ENCODE data around the gene ANLN.
A peak's percentile ranks its signal among the peaks of the same experiment; 100 is the strongest.

ANLN gene, protein sequence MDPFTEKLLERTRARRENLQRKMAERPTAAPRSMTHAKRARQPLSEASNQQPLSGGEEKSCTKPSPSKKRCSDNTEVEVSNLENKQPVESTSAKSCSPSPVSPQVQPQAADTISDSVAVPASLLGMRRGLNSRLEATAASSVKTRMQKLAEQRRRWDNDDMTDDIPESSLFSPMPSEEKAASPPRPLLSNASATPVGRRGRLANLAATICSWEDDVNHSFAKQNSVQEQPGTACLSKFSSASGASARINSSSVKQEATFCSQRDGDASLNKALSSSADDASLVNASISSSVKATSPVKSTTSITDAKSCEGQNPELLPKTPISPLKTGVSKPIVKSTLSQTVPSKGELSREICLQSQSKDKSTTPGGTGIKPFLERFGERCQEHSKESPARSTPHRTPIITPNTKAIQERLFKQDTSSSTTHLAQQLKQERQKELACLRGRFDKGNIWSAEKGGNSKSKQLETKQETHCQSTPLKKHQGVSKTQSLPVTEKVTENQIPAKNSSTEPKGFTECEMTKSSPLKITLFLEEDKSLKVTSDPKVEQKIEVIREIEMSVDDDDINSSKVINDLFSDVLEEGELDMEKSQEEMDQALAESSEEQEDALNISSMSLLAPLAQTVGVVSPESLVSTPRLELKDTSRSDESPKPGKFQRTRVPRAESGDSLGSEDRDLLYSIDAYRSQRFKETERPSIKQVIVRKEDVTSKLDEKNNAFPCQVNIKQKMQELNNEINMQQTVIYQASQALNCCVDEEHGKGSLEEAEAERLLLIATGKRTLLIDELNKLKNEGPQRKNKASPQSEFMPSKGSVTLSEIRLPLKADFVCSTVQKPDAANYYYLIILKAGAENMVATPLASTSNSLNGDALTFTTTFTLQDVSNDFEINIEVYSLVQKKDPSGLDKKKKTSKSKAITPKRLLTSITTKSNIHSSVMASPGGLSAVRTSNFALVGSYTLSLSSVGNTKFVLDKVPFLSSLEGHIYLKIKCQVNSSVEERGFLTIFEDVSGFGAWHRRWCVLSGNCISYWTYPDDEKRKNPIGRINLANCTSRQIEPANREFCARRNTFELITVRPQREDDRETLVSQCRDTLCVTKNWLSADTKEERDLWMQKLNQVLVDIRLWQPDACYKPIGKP

GRCh38 chr7:36389371-36390198 is at the start of gene ANLN:
ANLN (plus strand) TSS chr7:36389862; CDS start chr7:36390027, 165 bp downstream.
- DNase-seq (ENCODE audit: low read depth) = peak; percentile 92

DNA sequence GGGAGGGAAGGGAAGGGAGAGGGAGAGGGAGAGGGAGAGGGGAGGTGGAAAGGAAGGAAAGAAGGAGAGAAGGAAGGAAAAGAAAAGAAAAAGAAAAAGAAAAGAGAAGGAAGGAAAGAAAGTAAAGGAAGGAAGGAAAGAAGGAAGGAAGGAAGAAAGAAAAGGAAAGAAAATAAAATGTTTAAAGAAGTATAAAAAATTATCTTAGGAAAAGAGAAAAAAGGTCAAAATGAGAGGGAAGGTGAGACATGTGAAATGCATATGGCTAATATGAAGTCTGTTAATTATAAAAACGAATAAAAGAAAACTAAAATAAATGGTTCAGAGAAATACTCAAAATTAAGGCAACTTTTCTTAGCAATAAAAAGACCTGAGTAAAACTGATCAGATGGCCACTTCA is 46.1 kb upstream of the ANLN start:
- no peak for DNase-seq (ENCODE audit: low read depth)

GRCh38 chr7:36344622-36345021 is 45.0 kb upstream of the ANLN start:
- DNase-seq (ENCODE audit: low read depth) = no peak

DNA sequence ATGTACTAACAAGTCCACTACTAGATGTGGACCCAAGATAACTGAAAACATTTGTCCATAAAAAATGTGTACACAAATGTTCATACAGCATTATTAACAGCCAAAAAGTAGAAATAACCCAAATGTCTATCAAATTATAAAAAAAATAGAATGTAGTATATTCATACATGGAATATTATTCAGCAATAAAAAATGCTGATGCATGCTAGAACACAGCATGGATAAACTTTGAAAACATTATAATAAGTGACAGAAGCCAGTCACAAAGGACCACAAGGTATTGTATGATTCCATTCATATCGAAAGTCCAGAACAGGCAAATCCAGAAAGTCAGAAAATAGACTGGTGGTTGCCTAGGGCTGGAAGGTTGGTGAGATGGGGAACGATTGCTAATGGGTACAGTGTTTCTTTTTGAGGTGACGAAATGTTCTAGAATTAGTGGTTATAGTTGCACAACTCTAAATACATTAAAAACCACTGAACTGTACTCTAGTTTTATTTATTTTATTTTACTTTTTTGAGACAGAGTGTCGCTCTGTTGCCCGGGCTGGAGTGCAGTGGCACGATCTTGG is 43.3 kb upstream of the ANLN start:
- DNase-seq (ENCODE audit: low read depth) = no peak

GRCh38 chr7:36348256-36348655 is 41.4 kb upstream of the ANLN start:
- peak; percentile 9 for DNase-seq (ENCODE audit: low read depth)

DNA sequence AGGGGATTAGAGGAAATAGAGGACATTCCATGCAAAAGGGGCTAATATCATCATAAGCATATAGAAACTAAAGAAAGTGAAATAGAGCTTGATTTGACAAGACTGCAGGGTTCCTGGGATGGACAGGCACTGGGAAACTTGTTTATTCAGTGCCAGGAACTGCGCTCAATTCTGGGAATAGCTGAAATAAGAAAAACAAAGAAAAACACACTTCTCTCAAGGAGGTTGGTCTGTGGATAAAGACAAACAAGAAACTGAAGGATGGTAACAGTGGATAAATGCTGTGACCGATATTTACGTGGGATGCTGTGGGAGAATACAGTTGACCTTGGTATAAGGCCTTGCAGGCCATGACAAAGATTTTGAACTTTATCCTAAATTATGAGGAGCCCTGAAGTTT is 40.9 kb upstream of the ANLN start:
- DNase-seq (ENCODE audit: low read depth) = no peak

DNA sequence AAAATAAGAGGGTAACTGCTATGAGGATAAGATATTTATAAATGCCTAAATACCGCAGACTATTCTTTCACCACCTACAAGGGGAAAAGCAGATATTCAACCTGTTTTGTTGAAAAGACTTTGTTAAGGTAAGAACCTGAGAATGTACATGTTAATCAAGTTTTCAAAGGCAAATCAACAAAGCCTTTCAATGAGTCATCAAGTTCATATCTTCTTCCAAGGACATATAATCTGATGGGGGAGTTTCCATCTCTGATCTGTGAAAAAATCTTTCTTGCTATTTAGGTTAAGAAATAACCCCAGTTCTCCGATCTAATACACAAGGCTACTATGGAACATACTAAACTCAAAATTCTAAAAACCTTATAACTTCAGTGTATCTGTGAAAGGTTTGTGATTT is 40.0 kb upstream of the ANLN start:
- no peak for DNase-seq (ENCODE audit: low read depth)

GRCh38 chr7:36355490-36355889 is 34.2 kb upstream of the ANLN start:
- DNase-seq (ENCODE audit: low read depth) = no peak

- DNase-seq (ENCODE audit: low read depth) = no peak
Measured at GRCh38 chr7:36357054-36357453, 32.6 kb upstream of the ANLN start.

DNA sequence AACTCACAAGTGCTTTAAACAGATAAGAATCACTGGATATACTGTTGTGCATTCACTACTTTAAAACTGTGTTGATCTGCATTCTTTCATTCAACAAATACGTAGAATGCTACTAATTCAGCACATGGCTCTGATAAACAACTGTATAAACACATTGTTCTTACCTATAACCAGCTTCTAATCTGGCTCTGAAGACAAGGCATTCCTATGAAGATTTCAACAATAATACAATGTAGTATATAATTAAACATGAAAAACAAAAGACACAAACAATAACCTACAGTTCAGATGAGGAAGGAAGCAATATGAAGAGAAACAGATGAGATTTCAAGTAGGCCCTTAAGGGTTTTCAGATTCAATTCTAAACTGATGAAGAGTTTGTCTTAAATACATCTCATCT is 31.1 kb upstream of the ANLN start:
- DNase-seq (ENCODE audit: low read depth) = no peak

DNA sequence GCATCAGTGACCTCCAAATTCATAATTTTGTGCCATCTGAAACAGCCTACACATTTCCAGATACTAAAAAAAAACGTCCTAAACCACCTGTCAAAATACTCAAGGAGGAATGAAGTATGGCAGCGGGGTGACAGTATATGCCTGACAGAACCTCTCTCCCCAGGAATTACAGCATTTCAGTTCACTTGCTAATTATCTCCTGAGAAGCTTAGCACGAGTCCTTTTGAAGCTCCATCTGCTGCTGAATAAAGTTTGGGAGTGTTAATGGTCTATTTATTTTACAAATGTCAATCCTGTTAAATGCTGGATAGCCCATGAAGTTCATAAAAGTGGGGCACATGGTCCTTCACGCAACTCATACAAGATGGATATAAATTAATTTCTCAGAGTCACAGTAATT is 29.4 kb upstream of the ANLN start:
- DNase-seq (ENCODE audit: low read depth) = no peak

DNA sequence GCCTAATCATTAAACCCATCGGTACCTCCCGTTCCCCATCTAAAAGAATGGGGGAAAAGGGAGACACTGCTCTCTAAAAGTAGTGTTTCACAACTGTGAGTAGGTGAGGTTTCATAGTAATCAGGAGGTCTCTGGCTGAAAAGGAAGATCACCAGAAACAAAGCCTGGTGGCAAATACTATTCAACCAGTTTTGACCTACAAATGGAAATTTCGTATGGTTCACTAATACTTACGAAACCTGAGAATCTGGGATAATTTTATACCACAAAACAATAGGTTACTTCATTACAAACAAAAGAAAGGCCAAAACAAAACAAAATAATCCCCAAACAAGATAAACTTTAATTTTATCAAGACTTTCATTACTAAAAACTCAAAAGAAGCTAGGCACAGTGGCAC is 28.4 kb upstream of the ANLN start:
- DNase-seq (ENCODE audit: low read depth) = no peak

DNA sequence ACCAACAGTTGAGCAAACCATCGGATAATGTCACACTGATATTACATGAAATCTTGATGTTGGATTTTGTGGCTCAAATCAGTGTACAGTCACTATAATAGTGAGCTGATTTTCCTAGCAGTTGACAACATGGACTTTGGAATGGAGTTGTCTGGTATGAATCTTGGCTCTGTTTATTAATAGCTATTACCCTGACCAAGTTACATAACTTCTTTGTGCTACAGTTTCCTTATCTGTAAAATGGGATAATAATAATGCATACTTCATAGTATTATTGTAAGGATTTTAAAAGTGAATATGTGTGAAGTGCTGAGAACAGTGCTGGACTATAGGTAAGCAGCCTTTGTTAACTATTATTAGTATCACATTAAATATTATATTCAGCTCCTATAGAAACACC is 26.1 kb upstream of the ANLN start:
- DNase-seq (ENCODE audit: low read depth) = no peak

- no peak for DNase-seq (ENCODE audit: low read depth)
Measured at GRCh38 chr7:36366005-36366717, 23.5 kb upstream of the ANLN start.

DNA sequence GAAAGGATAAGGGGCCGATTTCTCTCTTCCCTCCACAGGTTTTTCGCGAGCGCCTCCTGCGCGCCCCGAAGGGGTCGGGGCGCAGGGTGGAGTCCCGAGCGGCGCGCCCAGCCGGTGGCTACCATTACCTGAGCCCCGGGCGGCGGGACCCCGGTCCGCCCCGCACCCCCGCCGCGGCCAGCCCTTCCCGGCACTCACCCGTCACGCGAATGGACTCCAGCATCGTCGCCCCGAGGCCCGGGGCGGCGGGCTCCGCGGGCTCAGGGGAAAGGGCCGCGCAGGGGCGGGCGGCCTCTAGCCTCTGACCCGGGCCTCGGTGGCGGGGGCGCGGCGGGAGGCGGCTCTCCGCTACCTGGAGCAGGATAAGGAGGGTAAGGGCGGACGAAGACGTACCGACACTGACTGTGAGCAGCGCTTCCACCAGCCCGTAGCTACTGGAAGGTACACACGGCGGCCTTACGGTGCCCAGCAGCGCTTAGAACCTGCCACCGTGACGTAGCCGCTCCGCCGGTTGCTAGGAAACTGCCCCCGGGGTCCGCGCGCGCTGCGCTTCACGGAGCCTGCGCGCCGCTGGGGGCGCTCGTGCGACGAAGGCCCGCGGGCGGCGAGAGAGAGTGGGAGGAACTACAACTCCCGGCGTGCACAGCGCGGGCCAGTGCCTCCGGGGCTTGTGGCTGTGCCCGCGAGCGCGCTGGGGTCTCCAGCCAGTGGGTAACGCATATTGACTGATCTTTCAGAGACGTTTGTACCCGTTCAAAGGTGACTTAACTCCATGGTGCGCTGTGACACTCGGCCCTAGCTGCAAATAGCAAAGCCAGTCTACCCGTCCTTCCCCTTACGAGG is 22.7 kb upstream of the ANLN start:
- no peak for DNase-seq (ENCODE audit: low read depth)

DNA sequence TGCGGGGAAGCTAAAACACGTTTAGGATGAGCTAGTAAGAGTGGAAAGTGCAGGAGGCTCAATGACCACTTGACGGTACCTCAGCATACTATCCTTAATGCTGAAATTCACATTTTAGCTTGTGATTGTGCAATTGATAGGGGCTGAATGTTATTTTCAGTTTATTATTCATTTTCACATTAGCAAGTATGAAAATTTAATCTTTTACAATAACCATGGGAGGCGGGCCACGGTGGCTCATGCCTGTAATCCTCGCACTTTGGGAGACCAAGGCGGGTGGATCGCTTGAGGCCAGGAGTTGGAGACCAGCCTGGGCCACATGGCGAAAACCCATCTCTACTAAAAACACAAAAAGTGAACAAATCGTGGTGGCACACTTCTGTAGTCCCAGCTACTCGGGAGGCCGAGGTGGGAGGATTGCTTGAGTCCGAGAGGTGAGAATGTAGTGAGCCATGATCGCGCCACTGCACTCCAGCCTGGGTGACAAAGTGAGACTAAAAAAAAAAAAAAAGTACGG is 22.0 kb upstream of the ANLN start:
- DNase-seq (ENCODE audit: low read depth) = no peak

- DNase-seq (ENCODE audit: low read depth) = no peak
Measured at GRCh38 chr7:36368496-36368895, 21.2 kb upstream of the ANLN start.

DNA sequence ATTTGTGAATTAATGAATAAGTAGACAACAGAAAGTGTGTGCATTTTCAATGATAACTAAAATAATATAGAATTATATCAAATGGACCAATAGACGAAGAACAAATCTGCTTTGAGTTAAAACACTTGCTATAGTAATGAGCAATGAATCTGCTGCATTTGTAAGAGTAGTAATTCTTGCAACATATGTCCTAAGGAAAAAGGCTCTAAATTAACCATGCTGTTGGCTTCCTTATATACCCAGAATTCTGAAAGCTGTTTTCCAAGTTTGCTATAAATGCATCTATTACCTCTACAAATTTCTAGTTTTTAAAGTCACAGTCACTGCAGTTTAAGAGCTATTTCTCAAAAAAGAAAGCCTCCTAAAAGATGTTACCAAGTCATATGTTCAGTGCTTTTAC is 20.5 kb upstream of the ANLN start:
- no peak for DNase-seq (ENCODE audit: low read depth)

DNA sequence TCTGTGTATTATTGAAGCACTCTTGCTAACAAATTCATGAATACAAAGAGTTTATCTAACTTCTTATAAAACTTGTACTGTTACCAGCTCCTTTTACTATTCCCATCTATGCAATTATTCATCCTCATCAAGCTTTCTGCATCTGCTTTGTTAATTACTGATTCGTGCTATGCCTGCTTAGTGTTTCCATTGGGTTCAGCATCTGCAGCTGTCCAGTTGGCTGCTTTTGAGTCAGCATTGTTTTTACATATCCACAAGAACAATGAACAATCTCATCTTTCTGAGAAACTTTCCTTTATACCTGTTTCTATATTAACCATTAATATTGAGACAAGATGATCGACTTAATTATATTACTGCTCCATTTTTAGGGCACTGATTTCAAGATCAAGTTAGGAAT is 19.6 kb upstream of the ANLN start:
- no peak for DNase-seq (ENCODE audit: low read depth)

DNA sequence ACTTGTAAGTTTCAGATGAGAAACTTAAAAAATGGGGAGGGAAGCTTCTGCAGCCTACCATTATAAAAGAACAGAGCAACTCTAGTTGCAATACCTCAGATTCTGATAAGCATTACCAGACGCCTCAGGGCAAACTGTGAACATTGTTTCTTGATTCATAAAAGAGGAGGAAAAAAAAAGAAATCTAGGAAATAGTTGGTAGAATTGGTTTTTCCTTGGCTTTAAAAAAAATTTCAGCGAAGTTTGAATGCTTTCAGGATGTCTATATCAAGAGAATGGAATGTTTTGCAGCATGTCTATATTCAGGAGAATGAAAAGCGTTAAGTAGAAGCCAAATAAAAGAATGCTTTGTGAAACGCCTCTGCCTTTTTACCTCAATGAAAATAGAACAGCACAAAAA is 17.5 kb upstream of the ANLN start:
- DNase-seq (ENCODE audit: low read depth) = no peak

Measured in GM04504 (cell line).